ENCODE measurements around the gene LPCAT2.
A peak's percentile ranks its signal among the peaks of the same experiment; 100 is the strongest.

The LPCAT2 gene

DNA sequence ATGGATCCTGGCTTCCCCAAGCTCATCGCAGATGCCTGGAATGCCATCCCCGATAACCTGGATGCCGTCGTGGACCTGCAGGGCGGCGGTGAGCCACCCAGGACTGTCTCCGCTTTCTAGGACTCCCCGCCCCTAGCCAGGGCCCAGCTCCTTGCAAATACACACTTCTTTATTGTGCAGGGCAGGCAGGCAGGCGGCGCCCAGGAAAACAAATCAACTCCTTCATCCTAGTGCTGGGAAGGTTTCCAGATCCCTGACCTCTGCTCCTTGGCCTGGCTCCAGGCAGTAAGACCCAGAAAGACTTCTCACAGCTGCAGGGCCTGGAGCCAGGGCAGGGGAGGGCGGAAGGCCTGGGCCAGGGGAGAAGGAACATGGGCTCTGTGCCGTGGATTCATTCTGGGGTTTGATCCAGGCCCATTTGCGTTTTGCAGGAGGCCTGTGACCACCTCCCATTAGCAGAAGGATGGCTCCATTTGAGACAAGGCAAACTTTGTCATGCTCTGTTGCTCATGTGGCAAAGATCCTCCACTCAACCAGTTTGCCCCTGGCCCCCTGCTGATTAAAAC lies 6.0 kb upstream of the LPCAT2 start:
- peak; percentile 95 for DNase-seq (ENCODE audit: low spot score)

DNA sequence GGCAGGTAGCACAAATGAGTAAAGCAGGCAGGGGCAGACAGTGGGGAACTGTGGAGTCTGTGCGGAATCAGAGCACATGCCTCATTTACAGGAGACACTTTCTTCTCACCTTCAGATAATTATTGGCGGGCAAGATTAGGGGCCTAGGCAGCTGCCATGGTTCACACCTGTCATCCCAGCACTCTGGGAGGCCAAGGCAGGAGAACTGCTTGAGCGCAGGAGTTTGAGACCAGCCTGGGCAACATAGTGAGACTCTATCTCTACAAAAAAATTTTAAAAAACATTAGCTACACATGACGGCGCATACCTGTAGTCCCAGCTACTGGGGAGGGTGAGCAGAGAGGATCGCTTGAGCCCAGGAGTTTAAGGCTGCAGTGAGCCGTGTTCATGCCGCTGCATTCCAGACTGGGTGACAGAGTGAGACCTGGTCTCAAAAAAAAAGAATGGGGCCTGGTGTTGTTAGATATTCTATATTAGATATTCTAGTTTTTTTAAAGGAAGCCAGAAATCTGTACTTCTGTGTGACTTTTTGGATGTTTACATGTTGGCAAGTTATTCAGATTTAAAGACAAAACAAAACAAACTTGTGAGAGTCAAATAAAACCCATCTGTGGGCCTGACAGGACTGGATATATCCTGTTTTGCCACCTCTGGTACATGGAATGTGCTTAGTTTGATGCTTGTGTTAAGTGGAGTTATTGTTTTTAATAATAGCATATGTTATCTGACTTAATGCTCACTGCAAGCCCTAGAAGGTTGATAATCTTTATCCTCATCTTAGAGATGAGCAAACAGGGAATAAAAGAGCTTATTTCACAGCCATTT lies 4.9 kb upstream of the LPCAT2 start:
- DNase-seq (ENCODE audit: low spot score) = no peak

DNA sequence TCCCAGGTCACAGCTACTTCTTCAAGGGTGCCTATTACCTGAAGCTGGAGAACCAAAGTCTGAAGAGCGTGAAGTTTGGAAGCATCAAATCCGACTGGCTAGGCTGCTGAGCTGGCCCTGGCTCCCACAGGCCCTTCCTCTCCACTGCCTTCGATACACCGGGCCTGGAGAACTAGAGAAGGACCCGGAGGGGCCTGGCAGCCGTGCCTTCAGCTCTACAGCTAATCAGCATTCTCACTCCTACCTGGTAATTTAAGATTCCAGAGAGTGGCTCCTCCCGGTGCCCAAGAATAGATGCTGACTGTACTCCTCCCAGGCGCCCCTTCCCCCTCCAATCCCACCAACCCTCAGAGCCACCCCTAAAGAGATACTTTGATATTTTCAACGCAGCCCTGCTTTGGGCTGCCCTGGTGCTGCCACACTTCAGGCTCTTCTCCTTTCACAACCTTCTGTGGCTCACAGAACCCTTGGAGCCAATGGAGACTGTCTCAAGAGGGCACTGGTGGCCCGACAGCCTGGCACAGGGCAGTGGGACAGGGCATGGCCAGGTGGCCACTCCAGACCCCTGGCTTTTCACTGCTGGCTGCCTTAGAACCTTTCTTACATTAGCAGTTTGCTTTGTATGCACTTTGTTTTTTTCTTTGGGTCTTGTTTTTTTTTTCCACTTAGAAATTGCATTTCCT lies 3.4 kb upstream of the LPCAT2 start:
- no peak for DNase-seq (ENCODE audit: low spot score)

DNA sequence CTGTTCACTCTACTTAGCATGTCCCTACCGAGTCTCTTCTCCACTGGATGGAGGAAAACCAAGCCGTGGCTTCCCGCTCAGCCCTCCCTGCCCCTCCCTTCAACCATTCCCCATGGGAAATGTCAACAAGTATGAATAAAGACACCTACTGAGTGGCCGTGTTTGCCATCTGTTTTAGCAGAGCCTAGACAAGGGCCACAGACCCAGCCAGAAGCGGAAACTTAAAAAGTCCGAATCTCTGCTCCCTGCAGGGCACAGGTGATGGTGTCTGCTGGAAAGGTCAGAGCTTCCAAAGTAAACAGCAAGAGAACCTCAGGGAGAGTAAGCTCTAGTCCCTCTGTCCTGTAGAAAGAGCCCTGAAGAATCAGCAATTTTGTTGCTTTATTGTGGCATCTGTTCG lies 2.8 kb upstream of the LPCAT2 start:
- no peak for DNase-seq (ENCODE audit: low spot score)

DNA sequence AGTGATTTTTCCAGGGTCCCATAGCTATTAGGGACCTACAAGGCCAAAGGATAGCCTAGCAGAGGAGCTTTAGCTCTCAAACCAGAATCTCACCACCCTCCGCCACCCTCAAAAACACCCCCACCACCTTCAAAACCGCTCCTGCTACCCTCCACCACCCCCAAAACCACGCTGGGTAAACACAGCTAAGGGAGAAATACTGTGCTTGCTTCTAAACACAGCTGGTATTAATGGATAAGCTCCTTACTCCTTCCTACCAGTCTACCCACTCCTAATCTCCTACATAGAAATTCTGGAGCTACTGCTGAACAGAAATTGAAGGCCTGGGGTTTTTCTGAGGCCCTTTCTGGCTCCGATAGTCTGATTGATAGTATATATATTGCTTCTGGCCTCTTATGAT lies 2.2 kb upstream of the LPCAT2 start:
- DNase-seq (ENCODE audit: low spot score) = no peak

DNA sequence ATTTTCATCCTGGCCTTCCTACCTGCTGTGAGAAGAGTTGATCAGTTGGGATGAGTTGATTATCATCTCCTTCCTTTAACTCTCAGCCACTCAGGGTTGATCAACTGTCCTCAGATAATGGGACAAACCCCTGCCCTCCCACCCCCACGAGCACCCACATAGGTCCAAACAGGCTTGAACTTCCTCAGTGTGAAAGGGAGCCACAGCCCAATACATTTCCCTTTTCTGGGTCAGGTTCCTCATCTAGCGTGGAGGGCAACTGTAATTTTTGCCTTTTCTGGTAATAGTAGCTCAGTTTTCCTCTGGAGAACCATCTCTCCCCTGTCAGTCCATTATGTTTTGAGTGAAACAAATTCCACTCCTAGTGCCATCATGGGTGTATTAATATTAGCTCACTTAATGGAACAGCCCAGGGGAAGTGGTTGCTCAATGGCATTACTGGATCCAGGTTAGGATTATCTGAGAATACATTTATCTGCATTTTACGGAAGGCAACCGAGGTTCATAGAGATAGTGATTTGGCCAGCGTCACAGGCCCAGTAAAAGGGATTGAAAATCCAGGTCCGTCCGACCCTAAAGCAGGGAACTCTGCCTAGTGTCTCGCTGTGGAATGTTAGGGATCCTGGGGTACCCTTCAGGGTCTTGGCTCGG lies 476 bp upstream of the LPCAT2 start:
- no peak for DNase-seq (ENCODE audit: low spot score)

DNA sequence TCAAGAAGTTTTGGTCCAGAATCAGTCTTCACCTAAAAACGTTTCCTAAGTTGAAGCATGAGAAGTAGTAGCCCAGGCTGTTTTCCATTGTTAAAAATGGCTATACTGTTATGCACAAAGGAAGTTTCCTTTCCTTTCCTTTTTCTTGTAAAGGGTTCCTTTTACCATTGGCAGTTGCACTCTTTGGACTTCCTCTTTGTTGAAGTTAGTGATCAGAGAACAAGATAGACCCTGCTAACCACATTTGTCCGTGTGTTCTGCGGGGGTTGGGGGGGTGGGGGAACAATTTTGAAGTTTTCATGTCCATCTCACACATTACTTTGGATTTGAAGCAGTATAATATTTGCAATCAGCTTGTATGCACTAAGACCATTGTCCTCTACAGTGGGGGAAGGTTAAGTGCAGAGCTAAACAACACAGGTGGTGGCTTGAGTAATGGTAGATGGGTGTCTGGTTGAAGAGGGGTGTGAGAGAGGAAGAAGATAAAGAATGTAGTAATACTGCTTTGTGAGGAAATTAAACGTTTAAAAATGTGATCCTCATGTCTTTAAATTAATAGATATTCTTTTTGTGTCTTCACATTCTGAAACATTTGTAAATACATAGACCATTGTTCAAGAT lies 1.4 kb downstream of the LPCAT2 start:
- no peak for DNase-seq (ENCODE audit: low spot score)

DNA sequence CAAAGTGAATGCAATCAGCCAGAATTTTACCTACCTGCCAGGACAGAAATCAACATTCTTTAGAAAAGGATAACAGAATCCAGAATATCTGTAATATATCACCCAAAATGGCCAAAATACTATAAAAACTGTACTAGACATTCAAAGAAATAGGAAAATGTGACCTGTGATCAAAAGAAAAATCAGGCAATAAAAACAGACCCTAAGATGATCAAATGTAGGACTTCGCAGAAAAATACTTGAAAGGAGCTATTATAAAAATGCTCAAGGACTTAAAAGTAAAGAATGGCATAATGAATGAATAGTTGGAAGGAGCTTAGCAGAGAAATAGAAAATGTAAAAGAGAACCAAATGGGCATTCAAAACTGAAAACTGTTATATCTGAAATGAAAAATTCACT lies 4.1 kb downstream of the LPCAT2 start:
- DNase-seq (ENCODE audit: low spot score) = no peak

DNA sequence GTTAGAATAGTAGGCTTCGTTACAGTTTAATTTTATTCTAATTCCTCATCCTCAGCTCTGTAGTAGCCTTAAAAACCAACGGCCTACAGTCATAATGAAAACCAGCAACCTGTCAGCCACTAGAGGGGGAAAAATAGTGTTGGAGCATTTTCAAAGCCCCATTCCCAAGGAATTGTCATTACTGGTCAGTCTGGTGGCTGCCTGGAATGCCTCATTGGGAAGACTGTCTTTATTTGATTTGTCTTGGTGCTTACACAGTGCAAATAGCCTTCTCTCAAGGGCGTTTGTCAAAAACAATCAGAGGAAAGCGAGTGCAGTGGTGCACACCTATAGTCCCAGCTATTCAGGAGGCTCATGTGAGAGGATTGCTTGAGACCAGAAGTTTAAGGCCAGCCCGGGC lies 4.7 kb downstream of the LPCAT2 start:
- DNase-seq (ENCODE audit: low spot score) = no peak

DNA sequence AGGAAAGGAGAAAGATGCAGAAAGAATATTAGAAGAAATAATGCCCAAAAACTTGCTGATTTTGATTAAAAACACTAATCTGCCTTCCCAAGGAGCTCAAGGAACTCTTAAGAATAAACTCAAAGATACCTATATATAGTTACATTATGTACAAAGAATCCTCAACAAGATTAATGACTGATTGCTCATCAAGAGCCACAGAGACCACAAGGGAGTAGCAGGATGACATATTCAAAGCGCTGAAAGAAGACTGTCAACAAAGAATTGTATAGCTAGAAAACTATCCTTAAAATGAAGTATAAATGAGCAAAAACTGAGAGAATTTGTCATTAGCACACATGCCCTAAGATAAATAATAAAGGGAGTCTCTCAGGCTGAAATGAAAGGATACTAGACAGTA lies 6.2 kb downstream of the LPCAT2 start:
- DNase-seq (ENCODE audit: low spot score) = no peak

DNA sequence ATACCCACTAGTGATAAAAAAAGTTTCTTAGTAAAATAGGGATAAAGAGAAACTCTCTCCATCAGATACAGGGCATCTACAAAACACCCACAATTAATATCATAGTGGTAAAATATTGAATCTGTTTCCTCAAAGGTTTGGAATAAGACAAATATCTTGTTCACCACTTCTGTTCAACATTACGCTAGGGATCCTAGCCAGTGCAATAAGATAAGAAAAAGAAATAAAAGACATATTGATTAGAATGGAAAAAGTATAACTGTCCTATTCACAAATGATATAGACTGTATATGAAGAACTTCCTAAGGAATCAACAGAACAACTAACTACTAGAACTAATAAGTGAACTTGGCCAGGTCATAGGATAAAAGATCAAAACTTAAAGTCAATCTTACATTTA lies 12.9 kb downstream of the LPCAT2 start:
- DNase-seq (ENCODE audit: low spot score) = no peak

DNA sequence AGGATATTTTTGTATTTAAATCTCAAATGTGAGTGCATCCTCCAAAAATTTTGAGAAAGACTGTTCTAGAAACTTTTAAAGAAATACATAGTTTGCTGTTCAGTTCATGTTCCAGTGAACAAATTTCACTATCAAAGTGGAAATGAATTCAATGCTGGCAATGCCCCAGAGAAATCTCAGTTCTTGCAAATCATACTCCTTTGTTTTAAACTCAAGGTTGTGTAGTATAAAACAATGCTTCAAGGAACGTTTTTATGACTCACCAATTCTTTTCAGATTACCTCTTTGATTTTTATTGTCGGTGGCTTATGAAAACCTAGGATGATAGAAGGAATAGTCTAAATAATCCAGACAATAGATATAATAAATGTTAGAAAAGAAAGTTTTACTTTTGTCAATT lies 17.6 kb downstream of the LPCAT2 start:
- DNase-seq (ENCODE audit: low spot score) = no peak

DNA sequence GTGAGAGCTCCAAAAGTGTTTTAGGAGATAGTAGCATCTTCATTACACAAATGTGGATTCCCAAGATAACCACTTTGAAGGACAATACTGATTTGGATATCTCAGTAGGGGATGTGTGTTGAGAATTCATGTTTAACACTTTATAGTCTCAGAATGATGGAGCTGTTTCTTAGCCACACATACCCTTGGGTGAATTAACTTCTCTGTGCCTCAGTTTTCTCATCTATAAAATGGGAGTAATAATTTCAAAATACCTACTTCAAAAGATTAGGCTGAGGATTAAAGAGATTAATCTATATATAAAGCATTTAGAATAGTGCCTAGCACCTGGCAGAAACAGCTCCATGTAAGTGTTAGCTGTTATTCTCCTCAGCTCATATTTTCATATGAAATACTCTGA lies 19.0 kb downstream of the LPCAT2 start:
- DNase-seq (ENCODE audit: low spot score) = no peak

DNA sequence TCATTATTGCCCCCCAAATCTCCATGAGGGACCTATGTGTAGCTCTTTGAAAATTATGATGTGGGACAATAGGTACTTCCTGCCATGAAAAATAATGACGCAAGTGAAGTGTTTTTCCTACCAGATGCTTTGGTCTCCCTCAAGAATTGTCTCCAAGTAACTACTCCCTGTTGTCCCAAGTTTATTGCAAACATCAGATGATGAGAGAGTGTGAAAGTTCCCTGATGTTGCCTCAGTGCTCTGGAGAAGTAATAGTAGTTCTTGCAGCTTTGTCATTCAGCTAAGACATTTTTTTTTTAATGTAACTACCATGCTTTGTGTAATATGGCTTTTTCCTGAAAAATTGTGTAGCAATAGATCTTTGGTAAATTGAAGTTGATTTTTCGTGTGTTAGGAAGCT lies 20.1 kb downstream of the LPCAT2 start:
- DNase-seq (ENCODE audit: low spot score) = no peak

DNA sequence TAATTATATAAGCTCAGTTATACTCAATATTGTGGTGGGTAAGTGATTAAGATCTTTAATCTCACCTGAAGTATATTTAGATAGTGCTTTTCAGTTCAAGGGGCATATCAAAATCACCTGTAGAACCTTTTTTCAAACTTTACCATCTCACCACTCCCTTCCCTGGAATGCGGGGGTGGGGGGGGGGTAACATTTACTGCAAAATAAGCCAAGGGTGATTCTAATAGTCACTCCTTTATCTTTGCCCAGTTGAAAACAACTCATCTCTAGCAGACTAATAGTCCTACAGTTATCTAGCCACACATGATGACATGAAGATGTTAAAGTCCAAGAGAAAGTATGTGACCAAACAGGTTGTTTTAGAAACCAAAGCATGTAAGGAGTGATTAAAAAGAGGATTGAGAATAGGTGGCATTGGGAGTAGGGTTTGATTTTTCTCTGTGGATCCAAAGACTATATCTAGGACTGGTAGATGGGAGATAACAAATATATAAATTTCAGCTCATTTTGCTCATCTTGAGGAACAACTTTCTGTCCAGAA lies 21.5 kb downstream of the LPCAT2 start:
- no peak for DNase-seq (ENCODE audit: low spot score)

DNA sequence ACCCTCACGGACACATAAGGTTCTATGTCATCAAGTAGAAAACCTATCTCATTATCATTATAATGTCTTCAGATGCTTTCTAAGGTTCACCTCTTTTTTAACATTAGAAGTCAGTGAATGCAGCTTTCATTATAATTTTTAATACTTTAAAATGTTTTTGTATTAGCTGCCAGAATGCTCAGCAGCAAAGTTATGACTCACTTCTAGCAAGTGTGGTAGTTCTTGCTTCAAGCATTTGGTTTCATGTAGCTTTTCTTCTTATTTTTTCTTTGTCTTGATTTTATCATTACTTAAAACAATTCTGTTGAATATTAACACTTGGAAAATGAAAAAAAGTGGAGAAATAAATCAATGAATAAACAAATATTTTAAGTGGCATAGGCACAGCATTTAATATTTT lies 23.4 kb downstream of the LPCAT2 start:
- DNase-seq (ENCODE audit: low spot score) = no peak

DNA sequence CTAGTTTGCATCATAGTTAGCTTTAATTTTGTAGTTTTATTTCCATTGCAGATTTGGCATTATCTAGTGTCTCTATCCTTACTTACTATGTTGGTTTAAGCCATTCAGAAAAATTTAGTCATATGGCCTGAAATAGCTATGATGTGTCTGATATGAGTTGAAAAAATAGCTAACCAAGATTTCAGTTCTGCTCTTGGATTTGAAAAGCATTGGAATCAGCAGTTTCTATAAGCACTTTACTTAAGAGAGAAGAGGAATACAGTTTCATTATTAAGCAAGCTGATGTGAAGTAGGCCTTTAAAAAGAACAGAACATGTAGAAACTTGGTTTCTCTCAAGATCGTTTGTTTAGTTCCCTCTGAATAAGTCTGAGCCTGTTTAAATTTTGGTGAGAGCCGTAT lies 25.9 kb downstream of the LPCAT2 start:
- DNase-seq (ENCODE audit: low spot score) = no peak

DNA sequence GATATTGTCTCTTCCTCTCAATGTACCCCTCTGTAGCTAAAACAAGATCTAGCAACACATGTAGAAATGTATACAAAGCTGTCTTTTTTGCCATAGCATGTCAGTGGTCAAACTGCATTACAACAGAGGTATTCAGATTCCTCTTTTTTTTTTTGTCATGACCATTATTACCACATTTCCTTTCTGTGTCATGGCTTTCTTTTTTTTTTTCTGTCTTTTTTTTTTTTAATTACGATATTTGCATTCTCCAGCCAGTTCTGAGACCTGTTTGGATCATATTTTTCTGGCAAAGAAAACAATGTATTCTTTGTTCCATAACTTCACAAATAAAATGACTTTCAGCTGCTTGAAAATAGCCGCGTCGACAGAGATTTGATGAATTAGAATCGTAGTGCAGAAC lies 30.2 kb downstream of the LPCAT2 start:
- DNase-seq (ENCODE audit: low spot score) = no peak

DNA sequence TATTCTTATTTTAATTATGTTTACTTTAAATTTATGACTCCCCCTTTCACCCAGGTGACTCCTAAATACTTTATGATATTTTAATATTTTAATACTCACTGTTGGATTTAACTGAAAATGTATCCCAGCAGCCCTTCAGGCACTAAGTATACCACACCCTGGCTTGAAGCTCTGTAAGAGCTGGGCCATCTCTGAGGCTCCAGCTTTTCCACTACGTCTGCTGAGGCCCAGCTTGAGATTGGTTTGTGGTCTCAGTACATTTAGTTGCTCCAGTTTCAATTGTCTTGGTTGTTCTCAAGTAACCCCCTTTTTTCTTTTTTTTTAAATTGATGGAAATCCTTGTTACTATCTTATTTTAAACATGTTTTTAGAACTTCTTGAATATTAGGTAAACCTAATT lies 30.6 kb downstream of the LPCAT2 start:
- DNase-seq (ENCODE audit: low spot score) = no peak

DNA sequence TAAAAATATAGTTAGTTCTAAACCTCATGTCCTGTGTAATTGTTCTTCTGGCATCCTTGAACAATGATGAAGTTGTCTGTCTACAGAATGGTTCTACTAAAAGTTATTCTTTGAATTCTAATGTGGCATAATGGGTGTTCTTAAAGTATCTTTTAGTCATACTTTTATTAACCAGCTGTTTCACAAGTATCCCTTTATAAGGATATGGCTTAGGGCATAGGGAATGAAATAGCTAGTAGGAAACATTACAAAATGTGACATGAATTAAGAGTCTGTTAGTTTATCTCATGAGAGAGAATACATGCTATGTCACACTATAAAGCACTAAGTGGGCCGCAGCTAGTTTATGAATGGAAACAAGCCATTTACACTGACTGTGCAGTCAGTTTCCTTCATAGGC lies 31.3 kb downstream of the LPCAT2 start:
- DNase-seq (ENCODE audit: low spot score) = no peak

DNA sequence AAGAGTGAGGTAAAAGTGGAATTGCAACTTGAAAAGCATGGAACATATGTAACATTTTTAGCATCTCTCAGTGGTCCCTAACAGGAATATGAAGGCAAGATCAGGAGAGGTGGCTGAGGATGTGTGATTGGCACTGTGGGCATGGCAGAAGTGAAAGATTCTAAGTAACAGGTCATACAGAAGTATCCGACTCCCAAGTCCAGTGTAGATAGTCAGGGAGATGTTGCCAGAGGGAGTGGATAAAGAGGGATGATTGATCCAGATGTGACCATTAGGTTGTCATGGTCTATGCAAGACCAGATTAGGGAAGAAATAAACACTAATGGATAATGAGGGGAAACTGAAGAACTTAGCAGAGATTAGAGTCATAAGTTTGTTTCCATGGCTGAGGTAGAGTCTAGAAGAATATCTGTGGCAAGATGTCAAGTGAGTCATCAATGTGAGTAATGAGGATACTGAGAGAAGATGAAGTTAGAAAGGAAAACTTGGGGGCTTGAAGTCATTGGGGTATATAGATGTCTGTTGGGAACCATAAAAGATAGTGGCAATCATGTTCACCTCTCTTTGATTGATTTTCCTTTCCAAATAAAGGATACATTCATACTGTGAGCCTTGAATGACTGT lies 33.7 kb downstream of the LPCAT2 start:
- no peak for DNase-seq (ENCODE audit: low spot score)
